ENCODE results near the gene USP2. TPM values are rescaled to one million over a fixed set of nuclear protein-coding genes. Genes with fewer than 3 reads are reported as not detected.
A peak's percentile ranks its signal among the peaks of the same experiment; 100 is the strongest.

USP2 gene
- total RNA-seq, 2 experiments from 2014 or later = 10.6 to 24.5 TPM

- CTCF ChIA-PET (ENCODE audit: unreplicated experiment) = interaction anchor here (0.6 to 2.5 kb wide), 6 partner anchors 11 to 222 kb away, joined by 3 to 16 read pairs (median 4); partner anchors contain the start of genes DPAGT1 and RNF26
- peak; percentile 70 for DNase-seq (ENCODE audit: low spot score)
- no peaks in the 10 kb centered on the region for H3K36me3 ChIP-seq (ENCODE audit: insufficient read depth, low read length)
- BruUV-seq (replicated peaks) = no TSS peak
- H4K20me1 ChIP-seq (ENCODE audit: insufficient read depth, low read length) = no peaks in the 10 kb centered on the region
- H2AFZ ChIP-seq (ENCODE audit: low read length) = no peak overlapping the region
- peaks cover 40% of the 10 kb centered on the region for H3K4me1 ChIP-seq (ENCODE audit: insufficient read depth, low read length, poor library complexity, severe bottlenecking)
- no peaks in the 10 kb centered on the region for H3K9me3 ChIP-seq (ENCODE audit: low read length)
- H3K79me2 ChIP-seq (ENCODE audit: insufficient read depth, low read depth, low read length) = no peaks in the 10 kb centered on the region
- H3K27ac ChIP-seq (ENCODE audit: low read depth, low read length, poor library complexity, severe bottlenecking) = no peak overlapping the region
- H3K4me2 ChIP-seq (ENCODE audit: low read length) = no peak overlapping the region
- H3K4me3 ChIP-seq (ENCODE audit: low read depth, low read length, poor library complexity, severe bottlenecking) = no peak overlapping the region
- POLR2A ChIA-PET = interaction anchor here (0.7 to 1.0 kb wide), 5 partner anchors 10 to 127 kb away, joined by 3 read pairs; partner anchors contain the start of gene RNF26
- intact Hi-C loops (cut with micrococcal nuclease; ENCODE audit: unreplicated experiment) = loop anchor here (1.0 to 5.0 kb wide), 4 partner anchors 49 to 256 kb away; partner anchors contain the start of genes DPAGT1 and VPS11
- no peaks in the 10 kb centered on the region for H3K9me2 ChIP-seq (ENCODE audit: insufficient read depth, low read length)
- no peak for TF ChIP-seq EZH2phosphoT487 (IDR thresholded peaks at IDR 0.05; ENCODE audit: borderline replicate concordance, low read depth, low read length)
- TF ChIP-seq CTCF (conservative IDR thresholded peaks at IDR 0.05; ENCODE audit: low read length) = peak; percentile 94
Measured at GRCh38 chr11:119323532-119324033, 57.9 kb downstream of the USP2 start.

GRCh38 chr11:119322921-119323531, 58.5 kb downstream of the USP2 start:
- no peak overlapping the region for H3K4me3 ChIP-seq (ENCODE audit: low read depth, low read length, poor library complexity, severe bottlenecking)
- H3K4me2 ChIP-seq (ENCODE audit: low read length) = no peak overlapping the region
- H3K36me3 ChIP-seq (ENCODE audit: insufficient read depth, low read length) = no peaks in the 10 kb centered on the region
- H4K20me1 ChIP-seq (ENCODE audit: insufficient read depth, low read length) = no peaks in the 10 kb centered on the region
- H3K9me3 ChIP-seq (ENCODE audit: low read length) = no peaks in the 10 kb centered on the region
- intact Hi-C loops (cut with micrococcal nuclease; ENCODE audit: unreplicated experiment) = loop anchor here (1.0 to 5.0 kb wide), 4 partner anchors 49 to 256 kb away; partner anchors contain the start of genes DPAGT1 and VPS11
- peaks cover 45% of the 10 kb centered on the region for H3K4me1 ChIP-seq (ENCODE audit: insufficient read depth, low read length, poor library complexity, severe bottlenecking)
- H2AFZ ChIP-seq (ENCODE audit: low read length) = no peak overlapping the region
- no TSS peak for BruUV-seq (replicated peaks)
- ChIA-PET POLR2A (interaction anchor here (0.7 to 1.0 kb wide), 3 partner anchors 44 to 126 kb away, joined by 3 read pairs; no protein-coding TSS in a partner anchor), CTCF (ENCODE audit: unreplicated experiment) (interaction anchor here (0.6 to 2.5 kb wide), 5 partner anchors 11 to 162 kb away, joined by 3 to 16 read pairs (median 3); partner anchors contain the start of gene RNF26)
- DNase-seq (ENCODE audit: low spot score) = no peak
- no peak overlapping the region for H3K27ac ChIP-seq (ENCODE audit: low read depth, low read length, poor library complexity, severe bottlenecking)
- no peaks in the 10 kb centered on the region for H3K79me2 ChIP-seq (ENCODE audit: insufficient read depth, low read depth, low read length)
- TF ChIP-seq CTCF (conservative IDR thresholded peaks at IDR 0.05; ENCODE audit: low read length) (no peak), EZH2phosphoT487 (IDR thresholded peaks at IDR 0.05; ENCODE audit: borderline replicate concordance, low read depth, low read length) (no peak)
- no peaks in the 10 kb centered on the region for H3K9me2 ChIP-seq (ENCODE audit: insufficient read depth, low read length)

Measured in OCI-LY7 (cell line).